Progenitor cell of endocrine pancreas (in vitro differentiated cells): ENCODE measurements around the gene BMPR1A. TPM values are rescaled to one million over a fixed set of nuclear protein-coding genes. Genes with fewer than 3 reads are reported as not detected.
"Not testable (repeated sequence)": the region's sequence is repeated elsewhere in the genome, so short reads cannot be mapped to it uniquely, and the experiment has no call there.

Experiments
- DNase-seq: peaks from one replicate; pipeline ENCODE4 v3.0.0; 2021; ENCODE audit warnings: low spot score; ENCODE audit not compliant: unreplicated experiment
- H3K27ac Mint-ChIP-seq: 2 replicates; pipeline ENCODE4 v1.8.0; 2021; ENCODE audit warnings: mild to moderate bottlenecking, moderate library complexity, mixed read lengths
- H3K27me3 Mint-ChIP-seq: 2 replicates; pipeline ENCODE4 v1.8.0; 2021; ENCODE audit warnings: mixed read lengths
- H3K36me3 Mint-ChIP-seq: 2 replicates; pipeline ENCODE4 v1.8.0; 2022; ENCODE audit warnings: mixed read lengths; ENCODE audit not compliant: insufficient read depth
- H3K4me1 Mint-ChIP-seq: 2 replicates; pipeline ENCODE4 v1.8.0; 2021; ENCODE audit warnings: low read depth, mixed read lengths
- H3K4me3 Mint-ChIP-seq: 2 replicates; pipeline ENCODE4 v1.8.0; 2021; ENCODE audit warnings: low read depth, mild to moderate bottlenecking, moderate library complexity, mixed read lengths
- H3K9me3 Mint-ChIP-seq: 2 replicates; pipeline ENCODE4 v1.8.0; 2021; ENCODE audit warnings: low read depth, mixed read lengths
- total RNA-seq: library from RNA; stranded (reverse); gene quantifications from 2 replicates; pipeline ENCODE4 v1.2.1, GENCODE V29; 2021
- TF ChIP-seq, protein P1 (sequence below): fragments of 200-600 bp; sonication (generic); IDR thresholded peaks from one replicate; pipeline ENCODE4 v1.5.0; 2021; ENCODE audit warnings: antibody characterized with exemption, mild to moderate bottlenecking; ENCODE audit not compliant: unreplicated experiment

The BMPR1A gene
- total RNA-seq, 1 donor from 2014 or later = 89.7 TPM

DNA sequence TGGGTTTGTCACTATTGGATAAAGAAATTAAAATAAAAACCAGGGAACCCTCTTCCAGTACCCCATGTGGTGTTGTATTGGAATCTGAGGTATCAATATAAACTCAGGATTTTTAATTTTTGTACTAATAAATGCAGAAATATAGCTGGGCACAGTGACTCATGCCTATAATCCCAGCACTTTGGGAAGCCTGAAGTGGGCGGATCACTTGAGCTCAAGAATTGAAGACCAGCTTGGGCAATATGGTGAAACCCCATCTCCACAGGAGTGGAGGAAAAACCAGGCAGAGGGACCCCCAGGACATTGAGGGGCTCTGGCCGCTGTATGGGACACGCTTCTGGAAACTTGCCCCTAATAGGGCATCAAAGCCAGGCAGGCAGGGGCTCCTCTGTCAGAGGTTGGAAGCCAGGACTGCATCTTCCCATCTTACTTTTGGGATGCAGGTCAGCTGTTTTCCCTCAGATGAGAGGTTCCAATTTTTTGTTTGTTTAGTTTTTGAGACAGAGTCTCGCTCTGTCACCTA, 222.9 kb downstream of the BMPR1A start:
- Mint-ChIP-seq H3K36me3 (no peaks in the 10 kb centered on the region), H3K4me1 (peaks cover 7% of the 10 kb centered on the region), H3K4me3 (no peak overlapping the region), H3K27me3 (peaks cover 4% of the 10 kb centered on the region), H3K27ac (no peak overlapping the region), H3K9me3 (no peaks in the 10 kb centered on the region)
- TF ChIP-seq, protein P1, sequence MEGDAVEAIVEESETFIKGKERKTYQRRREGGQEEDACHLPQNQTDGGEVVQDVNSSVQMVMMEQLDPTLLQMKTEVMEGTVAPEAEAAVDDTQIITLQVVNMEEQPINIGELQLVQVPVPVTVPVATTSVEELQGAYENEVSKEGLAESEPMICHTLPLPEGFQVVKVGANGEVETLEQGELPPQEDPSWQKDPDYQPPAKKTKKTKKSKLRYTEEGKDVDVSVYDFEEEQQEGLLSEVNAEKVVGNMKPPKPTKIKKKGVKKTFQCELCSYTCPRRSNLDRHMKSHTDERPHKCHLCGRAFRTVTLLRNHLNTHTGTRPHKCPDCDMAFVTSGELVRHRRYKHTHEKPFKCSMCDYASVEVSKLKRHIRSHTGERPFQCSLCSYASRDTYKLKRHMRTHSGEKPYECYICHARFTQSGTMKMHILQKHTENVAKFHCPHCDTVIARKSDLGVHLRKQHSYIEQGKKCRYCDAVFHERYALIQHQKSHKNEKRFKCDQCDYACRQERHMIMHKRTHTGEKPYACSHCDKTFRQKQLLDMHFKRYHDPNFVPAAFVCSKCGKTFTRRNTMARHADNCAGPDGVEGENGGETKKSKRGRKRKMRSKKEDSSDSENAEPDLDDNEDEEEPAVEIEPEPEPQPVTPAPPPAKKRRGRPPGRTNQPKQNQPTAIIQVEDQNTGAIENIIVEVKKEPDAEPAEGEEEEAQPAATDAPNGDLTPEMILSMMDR = no peak
- no peak for DNase-seq

DNA sequence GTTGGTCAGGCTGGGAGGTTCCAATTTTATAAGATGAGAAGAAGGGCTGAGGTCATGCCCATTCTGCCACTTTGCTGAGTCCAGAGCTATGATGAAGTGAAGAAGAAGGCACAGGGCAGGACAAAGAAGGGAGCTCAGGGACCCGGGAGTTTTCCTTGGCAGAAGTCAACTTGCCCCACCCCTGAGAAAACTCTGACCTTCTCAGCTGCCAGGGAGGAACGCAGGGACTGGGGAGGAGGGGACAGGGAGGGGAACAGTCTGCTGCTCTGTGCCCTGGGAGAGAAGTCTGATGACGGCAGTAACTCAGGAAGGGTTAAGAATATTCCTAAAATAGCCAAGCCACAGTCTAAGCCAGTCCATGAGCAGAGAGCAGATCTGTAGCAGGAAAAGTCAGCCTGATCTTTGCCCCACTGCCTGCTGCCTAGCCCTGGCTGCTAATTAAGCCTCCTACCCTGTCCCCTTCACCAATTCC, 223.6 kb downstream of the BMPR1A start:
- H3K36me3 Mint-ChIP-seq = no peaks in the 10 kb centered on the region
- DNase-seq = no peak
- TF ChIP-seq, protein P1 = no peak
- peaks cover 2% of the 10 kb centered on the region for H3K4me1 Mint-ChIP-seq
- no peak overlapping the region for H3K4me3 Mint-ChIP-seq
- no peak overlapping the region for H3K27ac Mint-ChIP-seq
- H3K27me3 Mint-ChIP-seq = no peaks in the 10 kb centered on the region
- H3K9me3 Mint-ChIP-seq = no peaks in the 10 kb centered on the region

DNA sequence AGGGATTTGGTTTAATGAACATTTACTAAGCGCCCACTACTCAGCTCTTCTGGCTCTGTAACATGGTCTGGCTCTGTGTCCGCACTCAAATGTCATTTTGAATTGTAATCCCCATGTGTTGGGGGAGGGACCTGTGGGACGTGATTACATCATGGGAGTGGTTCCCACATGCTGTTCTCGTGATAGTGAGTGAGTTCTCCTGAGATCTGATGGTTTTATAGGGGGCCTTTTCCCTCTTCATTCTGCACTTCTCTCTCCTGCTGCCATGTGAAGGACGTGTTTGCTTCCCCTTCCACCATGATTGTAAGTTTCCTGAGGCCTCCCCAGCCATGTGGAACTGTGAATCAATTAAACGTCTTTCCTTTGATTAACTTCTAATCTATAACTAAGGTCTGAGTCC, 224.6 kb downstream of the BMPR1A start:
- H3K27me3 Mint-ChIP-seq, DNase-seq, H3K27ac Mint-ChIP-seq, H3K9me3 Mint-ChIP-seq, H3K4me1 Mint-ChIP-seq, H3K4me3 Mint-ChIP-seq, H3K36me3 Mint-ChIP-seq: not testable (repeated sequence)

DNA sequence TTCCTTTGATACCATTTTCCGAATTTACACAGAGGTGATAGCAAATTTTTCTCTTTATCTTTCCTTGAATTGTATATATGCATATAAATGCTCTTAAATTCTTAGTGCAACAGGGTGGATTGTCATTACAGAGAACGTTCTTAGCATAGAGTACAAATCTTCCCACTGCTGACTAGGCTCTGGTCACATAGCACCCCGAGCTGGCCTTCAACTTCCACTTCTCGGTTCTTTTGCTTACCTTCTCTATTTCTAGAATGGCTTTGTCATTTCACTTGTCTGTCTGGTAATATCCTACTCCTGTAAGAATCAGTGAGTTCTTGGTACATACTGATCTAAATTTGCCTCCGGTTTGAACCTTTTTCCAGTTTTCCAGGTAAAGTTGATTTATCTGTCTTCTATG, 225.3 kb downstream of the BMPR1A start:
- Mint-ChIP-seq H3K4me1 (peaks cover 2% of the 10 kb centered on the region), H3K4me3 (no peak overlapping the region), H3K36me3 (no peaks in the 10 kb centered on the region), H3K27me3 (no peaks in the 10 kb centered on the region), H3K9me3 (peaks cover 5% of the 10 kb centered on the region), H3K27ac (no peak overlapping the region)
- TF ChIP-seq, protein P1 = no peak
- DNase-seq = no peak

Other genes starting within 250 kb of the BMPR1A start
- gene WAPL, start 234.8 kb upstream of the BMPR1A start, total RNA-seq = 47.9 and 49.6 TPM in 2 replicates
- not detected in 2 replicates for gene OPN4, start 102.1 kb upstream of the BMPR1A start, total RNA-seq
- gene LDB3, start 88.1 kb upstream of the BMPR1A start, total RNA-seq = 0.26 and 0.31 TPM in 2 replicates
- 1.5 and 1.6 TPM in 2 replicates for gene MMRN2, start 201.0 kb downstream of the BMPR1A start, total RNA-seq
- 14.6 and 17.5 TPM in 2 replicates for gene SNCG, start 202.0 kb downstream of the BMPR1A start, total RNA-seq
- gene ADIRF, start 211.9 kb downstream of the BMPR1A start, total RNA-seq = not detected in 2 replicates